GM18498 (cell line): Measurements from ENCODE around the gene FSTL5.

Experiments used
- ATAC-seq: cut with Tn5 transposase; IDR thresholded peaks from one replicate; pipeline ENCODE4 v1.9.1; 2021; ENCODE audit warnings: mild to moderate bottlenecking, moderate library complexity; ENCODE audit not compliant: unreplicated experiment

Gene FSTL5

GRCh38 chr4:161721947-161722346 is 441.9 kb downstream of the FSTL5 start:
- ATAC-seq, result no peak

GRCh38 chr4:161717084-161717483 is 446.7 kb downstream of the FSTL5 start:
- ATAC-seq, result no peak

GRCh38 chr4:161714931-161715330 is 448.9 kb downstream of the FSTL5 start:
- no peak for ATAC-seq

- ATAC-seq, result no peak
Measured at GRCh38 chr4:161714022-161714751, 449.6 kb downstream of the FSTL5 start.

- no peak for ATAC-seq
Measured at GRCh38 chr4:161704653-161705052, 459.1 kb downstream of the FSTL5 start.

GRCh38 chr4:161704040-161704439 is 459.8 kb downstream of the FSTL5 start:
- ATAC-seq, result no peak

GRCh38 chr4:161702287-161702686 is 461.5 kb downstream of the FSTL5 start:
- no peak for ATAC-seq

GRCh38 chr4:161696944-161697343 is 466.9 kb downstream of the FSTL5 start:
- no peak for ATAC-seq

- ATAC-seq, result no peak
Measured at GRCh38 chr4:161680146-161680545, 483.7 kb downstream of the FSTL5 start.

- ATAC-seq, result no peak
Measured at GRCh38 chr4:161664740-161665139, 499.1 kb downstream of the FSTL5 start.

- no peak for ATAC-seq
Measured at GRCh38 chr4:161663844-161664243, 500.0 kb downstream of the FSTL5 start.

- ATAC-seq, result no peak
Measured at GRCh38 chr4:161658676-161659075, 505.1 kb downstream of the FSTL5 start.

GRCh38 chr4:161657616-161658015 is 506.2 kb downstream of the FSTL5 start:
- no peak for ATAC-seq

- ATAC-seq, result no peak
Measured at GRCh38 chr4:161656594-161656993, 507.2 kb downstream of the FSTL5 start.

- ATAC-seq, result no peak
Measured at GRCh38 chr4:161655148-161655547, 508.7 kb downstream of the FSTL5 start.

- no peak for ATAC-seq
Measured at GRCh38 chr4:161653697-161654096, 510.1 kb downstream of the FSTL5 start.

GRCh38 chr4:161651586-161651985 is 512.2 kb downstream of the FSTL5 start:
- no peak for ATAC-seq

GRCh38 chr4:161650812-161651211 is 513.0 kb downstream of the FSTL5 start:
- ATAC-seq, result no peak

- ATAC-seq, result no peak
Measured at GRCh38 chr4:161647757-161648156, 516.0 kb downstream of the FSTL5 start.

GRCh38 chr4:161642708-161643107 is 521.1 kb downstream of the FSTL5 start:
- ATAC-seq, result no peak

- ATAC-seq, result no peak
Measured at GRCh38 chr4:161629694-161630441, 533.9 kb downstream of the FSTL5 start.

GRCh38 chr4:161604516-161605300 is 559.1 kb downstream of the FSTL5 start:
- ATAC-seq, result peak; percentile 89
